IPS-18a (cell line): ENCODE measurements around the gene MARCHF11.

Experiments
- H3K27ac ChIP-seq: one replicate; pipeline ENCODE4 v1.5.1; 2013; ENCODE audit warnings: low read length
- H3K27me3 ChIP-seq: one replicate; pipeline ENCODE4 v1.6.1; 2013; ENCODE audit warnings: mild to moderate bottlenecking, low read length; ENCODE audit not compliant: control insufficient read depth, insufficient read depth
- H3K36me3 ChIP-seq: one replicate; pipeline ENCODE4 v1.6.1; 2013; ENCODE audit warnings: low read depth, low read length; ENCODE audit not compliant: control insufficient read depth
- H3K4me1 ChIP-seq: one replicate; pipeline ENCODE4 v1.6.1; 2013; ENCODE audit warnings: low read depth, low read length; ENCODE audit not compliant: control insufficient read depth
- H3K4me3 ChIP-seq: one replicate; pipeline ENCODE4 v1.5.1; 2013; ENCODE audit warnings: low read length
- H3K9ac ChIP-seq: one replicate; pipeline ENCODE4 v1.6.1; 2013; ENCODE audit warnings: mild to moderate bottlenecking, low read length, moderate library complexity
- H3K9me3 ChIP-seq: one replicate; pipeline ENCODE4 v1.6.1; 2013; ENCODE audit warnings: low read depth, low read length; ENCODE audit not compliant: control insufficient read depth

The MARCHF11 gene

DNA sequence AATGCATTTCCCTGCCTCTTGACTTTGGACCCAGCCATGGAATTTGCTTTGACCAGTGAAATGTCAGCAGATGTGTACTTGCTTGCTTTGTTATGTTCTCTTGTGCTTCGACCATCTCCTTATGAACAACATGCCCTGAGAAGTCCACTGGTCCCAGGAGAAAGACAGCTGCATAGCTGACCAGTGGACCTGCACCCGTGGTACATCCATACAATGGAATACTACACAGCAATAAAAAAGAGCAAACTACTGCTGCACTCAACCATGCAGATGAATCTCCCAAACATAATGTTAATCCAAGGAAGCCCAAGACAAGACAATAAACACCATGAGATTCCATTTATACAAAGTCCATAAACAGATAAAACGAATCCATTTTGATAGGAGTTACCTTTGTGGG lies 30.0 kb downstream of the MARCHF11 start:
- peaks cover 3% of the 10 kb centered on the region for H3K9me3 ChIP-seq
- H3K27ac ChIP-seq = no peak overlapping the region
- H3K4me1 ChIP-seq = no peaks in the 10 kb centered on the region
- H3K9ac ChIP-seq = no peak overlapping the region
- H3K36me3 ChIP-seq = no peaks in the 10 kb centered on the region
- H3K4me3 ChIP-seq = no peak overlapping the region
- H3K27me3 ChIP-seq = no peaks in the 10 kb centered on the region

GRCh38 chr5:16147179-16147900 lies 32.3 kb downstream of the MARCHF11 start:
- no peak overlapping the region for H3K9ac ChIP-seq
- peaks cover 3% of the 10 kb centered on the region for H3K9me3 ChIP-seq
- no peak overlapping the region for H3K27ac ChIP-seq
- no peak overlapping the region for H3K4me3 ChIP-seq
- no peaks in the 10 kb centered on the region for H3K4me1 ChIP-seq
- no peaks in the 10 kb centered on the region for H3K36me3 ChIP-seq
- no peaks in the 10 kb centered on the region for H3K27me3 ChIP-seq

DNA sequence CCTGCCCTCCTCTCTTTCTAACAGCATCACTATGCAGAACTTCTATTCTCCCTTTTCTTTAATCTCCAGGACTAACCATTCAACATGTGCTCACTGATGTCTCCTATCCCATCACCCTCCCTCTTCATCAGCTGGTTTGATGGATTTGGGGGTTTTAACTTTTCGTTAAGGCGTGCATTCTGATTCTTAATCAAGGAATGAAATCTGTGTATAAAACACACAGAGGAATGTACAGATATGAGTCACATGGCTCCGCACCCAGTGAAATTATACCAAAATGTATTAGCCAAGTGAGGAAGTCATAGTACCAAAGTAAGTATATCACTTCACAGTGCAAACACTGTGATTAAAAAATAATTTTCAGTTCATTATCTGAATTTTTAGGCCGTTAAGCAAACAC lies 35.2 kb downstream of the MARCHF11 start:
- H3K9me3 ChIP-seq = no peaks in the 10 kb centered on the region
- H3K9ac ChIP-seq = no peak overlapping the region
- no peaks in the 10 kb centered on the region for H3K4me1 ChIP-seq
- no peak overlapping the region for H3K27ac ChIP-seq
- no peaks in the 10 kb centered on the region for H3K36me3 ChIP-seq
- no peak overlapping the region for H3K4me3 ChIP-seq
- no peaks in the 10 kb centered on the region for H3K27me3 ChIP-seq

GRCh38 chr5:16143361-16144049 lies 36.1 kb downstream of the MARCHF11 start:
- H3K4me1 ChIP-seq = no peaks in the 10 kb centered on the region
- H3K4me3 ChIP-seq = no peak overlapping the region
- no peak overlapping the region for H3K9ac ChIP-seq
- no peak overlapping the region for H3K27ac ChIP-seq
- peaks cover 5% of the 10 kb centered on the region for H3K9me3 ChIP-seq
- no peaks in the 10 kb centered on the region for H3K27me3 ChIP-seq
- H3K36me3 ChIP-seq = no peaks in the 10 kb centered on the region

DNA sequence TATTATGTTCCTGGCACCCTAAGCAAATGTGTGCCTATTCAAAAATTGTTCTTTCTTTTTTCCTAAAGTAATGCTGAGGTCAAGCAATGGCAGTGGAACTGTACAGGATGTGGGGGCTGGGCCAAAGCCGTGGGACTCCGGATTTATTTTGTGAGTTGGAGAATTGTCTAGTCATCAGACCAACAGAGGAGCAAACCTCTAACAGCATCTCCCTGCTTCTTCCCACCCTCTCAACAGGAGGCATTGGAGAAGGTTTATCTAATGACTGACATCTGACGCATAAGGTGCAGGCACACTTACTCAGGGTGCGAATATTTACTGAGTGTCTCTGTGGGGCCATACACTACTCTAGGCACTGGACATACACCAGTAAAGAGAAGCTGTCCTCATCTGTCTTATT lies 38.6 kb downstream of the MARCHF11 start:
- peaks cover 12% of the 10 kb centered on the region for H3K9me3 ChIP-seq
- no peak overlapping the region for H3K9ac ChIP-seq
- H3K4me1 ChIP-seq = no peaks in the 10 kb centered on the region
- H3K27ac ChIP-seq = no peak overlapping the region
- H3K36me3 ChIP-seq = no peaks in the 10 kb centered on the region
- no peak overlapping the region for H3K4me3 ChIP-seq
- H3K27me3 ChIP-seq = no peaks in the 10 kb centered on the region

DNA sequence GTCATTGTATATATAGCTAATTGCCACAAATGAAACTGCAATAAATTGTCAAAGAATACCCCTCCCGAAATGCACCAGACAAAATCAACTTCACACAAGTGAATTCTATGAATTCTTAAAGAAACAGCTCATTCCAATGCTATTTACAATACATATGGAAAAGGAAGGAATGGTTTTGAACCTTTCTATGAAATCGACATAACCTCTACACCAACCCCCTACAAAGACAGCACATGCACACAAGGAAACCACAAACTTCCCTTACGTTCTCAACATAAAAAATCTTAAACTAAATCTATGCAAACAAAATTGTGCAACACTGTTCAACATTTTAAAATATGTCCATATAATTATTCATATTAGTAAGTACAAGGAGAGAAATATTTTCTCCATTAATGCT lies 39.2 kb downstream of the MARCHF11 start:
- Histone ChIP-seq H3K4me1 (no peaks in the 10 kb centered on the region), H3K4me3 (no peak overlapping the region), H3K9ac (no peak overlapping the region), H3K36me3 (no peaks in the 10 kb centered on the region), H3K27me3 (no peaks in the 10 kb centered on the region), H3K27ac (no peak overlapping the region), H3K9me3 (peaks cover 12% of the 10 kb centered on the region)

- H3K9me3 ChIP-seq = peaks cover 12% of the 10 kb centered on the region
- no peak overlapping the region for H3K27ac ChIP-seq
- no peak overlapping the region for H3K4me3 ChIP-seq
- no peaks in the 10 kb centered on the region for H3K4me1 ChIP-seq
- H3K9ac ChIP-seq = no peak overlapping the region
- no peaks in the 10 kb centered on the region for H3K36me3 ChIP-seq
- H3K27me3 ChIP-seq = no peaks in the 10 kb centered on the region
Measured at GRCh38 chr5:16137177-16137576, 42.4 kb downstream of the MARCHF11 start.

GRCh38 chr5:16135506-16135905 lies 44.1 kb downstream of the MARCHF11 start:
- no peak overlapping the region for H3K27ac ChIP-seq
- no peaks in the 10 kb centered on the region for H3K4me1 ChIP-seq
- peaks cover 12% of the 10 kb centered on the region for H3K9me3 ChIP-seq
- H3K36me3 ChIP-seq = no peaks in the 10 kb centered on the region
- H3K9ac ChIP-seq = no peak overlapping the region
- no peak overlapping the region for H3K4me3 ChIP-seq
- H3K27me3 ChIP-seq = no peaks in the 10 kb centered on the region

GRCh38 chr5:16135003-16135402 lies 44.6 kb downstream of the MARCHF11 start:
- Histone ChIP-seq H3K4me1 (no peaks in the 10 kb centered on the region), H3K9me3 (peaks cover 12% of the 10 kb centered on the region), H3K9ac (no peak overlapping the region), H3K27me3 (no peaks in the 10 kb centered on the region), H3K36me3 (no peaks in the 10 kb centered on the region), H3K27ac (no peak overlapping the region), H3K4me3 (no peak overlapping the region)

DNA sequence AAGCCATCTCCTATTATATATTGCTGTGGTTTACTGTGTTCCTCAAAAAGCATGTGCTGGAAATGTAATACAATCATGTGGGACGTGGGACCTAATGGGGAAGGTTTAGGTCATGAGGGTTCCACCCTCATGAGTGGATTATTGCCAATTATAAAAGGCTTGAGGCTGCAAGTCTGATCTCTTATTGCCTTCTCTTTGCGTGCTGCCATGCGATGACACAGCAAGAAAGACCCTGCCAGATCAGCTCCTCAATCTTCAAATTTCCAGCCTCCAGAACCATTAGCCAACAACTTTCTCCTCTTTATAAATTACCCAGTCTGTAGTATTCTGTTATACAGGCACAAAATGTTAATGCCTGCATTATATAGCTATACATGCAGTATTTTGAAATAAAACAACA lies 45.4 kb downstream of the MARCHF11 start:
- Histone ChIP-seq H3K27ac (no peak overlapping the region), H3K9ac (no peak overlapping the region), H3K4me1 (no peaks in the 10 kb centered on the region), H3K4me3 (no peak overlapping the region), H3K27me3 (no peaks in the 10 kb centered on the region), H3K9me3 (peaks cover 12% of the 10 kb centered on the region), H3K36me3 (no peaks in the 10 kb centered on the region)

DNA sequence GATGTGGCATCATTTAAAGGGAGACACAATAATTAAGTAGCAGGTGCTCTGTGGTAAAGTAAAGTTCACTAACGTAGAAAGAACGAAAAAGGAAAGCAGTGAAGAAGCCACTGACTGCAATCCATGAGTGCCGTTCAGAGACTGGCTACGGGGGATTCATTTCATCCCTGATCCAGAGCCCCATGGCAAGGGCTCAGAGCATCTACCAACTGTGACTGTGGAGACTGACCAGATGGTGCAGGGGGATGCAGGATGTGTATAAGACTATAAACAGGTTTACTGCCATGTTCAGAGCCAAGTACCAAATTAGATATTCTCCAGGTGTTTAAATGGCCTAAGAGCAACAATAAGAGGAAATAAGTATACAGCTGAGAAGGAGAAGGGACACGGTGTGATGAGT lies 47.7 kb downstream of the MARCHF11 start:
- Histone ChIP-seq H3K4me3 (no peak overlapping the region), H3K27ac (no peak overlapping the region), H3K9ac (no peak overlapping the region), H3K9me3 (no peaks in the 10 kb centered on the region), H3K4me1 (no peaks in the 10 kb centered on the region), H3K36me3 (no peaks in the 10 kb centered on the region), H3K27me3 (no peaks in the 10 kb centered on the region)

DNA sequence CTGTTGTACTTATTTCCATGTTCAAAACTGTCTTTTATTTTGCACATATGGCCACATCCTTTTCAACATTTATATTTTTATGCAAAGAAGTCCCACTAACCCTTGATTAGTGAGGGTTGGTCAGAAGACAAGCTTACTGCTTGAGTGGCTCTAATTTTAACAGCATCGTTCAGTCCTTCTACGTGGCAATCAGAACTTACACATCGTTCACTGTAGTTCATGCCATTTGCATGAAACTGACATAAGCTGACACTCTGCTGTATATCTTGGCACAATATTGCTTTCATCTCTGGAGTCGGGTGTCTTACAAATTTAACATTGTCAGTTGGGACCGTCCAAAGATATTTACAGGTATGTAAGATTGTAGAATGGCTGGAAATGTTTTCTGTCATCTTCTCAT lies 50.6 kb downstream of the MARCHF11 start:
- Histone ChIP-seq H3K4me1 (no peaks in the 10 kb centered on the region), H3K27ac (no peak overlapping the region), H3K9ac (no peak overlapping the region), H3K9me3 (no peaks in the 10 kb centered on the region), H3K27me3 (no peaks in the 10 kb centered on the region), H3K36me3 (no peaks in the 10 kb centered on the region), H3K4me3 (no peak overlapping the region)
